Transverse colon (tissue), 4 donors: Measurements from ENCODE around the gene PITPNC1.

ENCODE experiments used
- CTCF ChIP-seq, 5 experiments: fragments of 200-600 bp in 3 of 5; fragments of 450-650 bp in 2 of 5; sonication (generic) in 3 of 5; IDR thresholded peaks; 1 replicate in 2 of 5; 2 replicates in 3 of 5; pipeline ENCODE4 v1.5.1; 2016 to 2017; ENCODE audit warnings: antibody characterized with exemption in 5 of 5, inconsistent platforms in 3 of 5, mild to moderate bottlenecking in 2 of 5, moderate library complexity in 1 of 5
- POLR2A ChIP-seq: fragments of 450-650 bp; IDR thresholded peaks from one replicate; pipeline ENCODE4 v1.6.1; 2016; ENCODE audit warnings: antibody characterized with exemption, mild to moderate bottlenecking, moderate library complexity
- POLR2AphosphoS5 ChIP-seq, 3 donors: sonication (generic); formaldehyde crosslinking; IDR thresholded peaks; one replicate each; pipeline ENCODE4 v1.6.1; 2016; ENCODE audit warnings: antibody characterized with exemption in 3 of 3

- TF ChIP-seq POLR2AphosphoS5 (IDR thresholded peaks at IDR 0.05), result no peak
- TF ChIP-seq CTCF (IDR thresholded peaks at IDR 0.05), result no peak
- no peak for TF ChIP-seq POLR2A
Measured at GRCh38 chr17:67679721-67680120, 302.6 kb downstream of the PITPNC1 start.
